ENCODE data around the gene FDXR. TPM values are rescaled to one million over a fixed set of nuclear protein-coding genes. Genes with fewer than 3 reads are reported as not detected.

The FDXR gene
- total RNA-seq, 4 donors from 2014 or later, result 3.6 to 7.8 (median 4.6) TPM

GRCh38 chr17:74836691-74837467 lies 35.9 kb downstream of the FDXR start:
- peaks cover 0 to 46% of the 10 kb centered on the region in 2 donors for H3K36me3 ChIP-seq
- H3K4me1 ChIP-seq, result peaks cover 0 to 22% (median 15%) of the 10 kb centered on the region in 3 donors
- H3K4me3 ChIP-seq, result no peak overlapping the region
- TF ChIP-seq POLR2A (IDR thresholded peaks at IDR 0.05) (no peak), POLR2AphosphoS5 (IDR thresholded peaks at IDR 0.05) (no peak), EP300 (IDR thresholded peaks at IDR 0.05) (no peak)
- TF ChIP-seq, protein P1, sequence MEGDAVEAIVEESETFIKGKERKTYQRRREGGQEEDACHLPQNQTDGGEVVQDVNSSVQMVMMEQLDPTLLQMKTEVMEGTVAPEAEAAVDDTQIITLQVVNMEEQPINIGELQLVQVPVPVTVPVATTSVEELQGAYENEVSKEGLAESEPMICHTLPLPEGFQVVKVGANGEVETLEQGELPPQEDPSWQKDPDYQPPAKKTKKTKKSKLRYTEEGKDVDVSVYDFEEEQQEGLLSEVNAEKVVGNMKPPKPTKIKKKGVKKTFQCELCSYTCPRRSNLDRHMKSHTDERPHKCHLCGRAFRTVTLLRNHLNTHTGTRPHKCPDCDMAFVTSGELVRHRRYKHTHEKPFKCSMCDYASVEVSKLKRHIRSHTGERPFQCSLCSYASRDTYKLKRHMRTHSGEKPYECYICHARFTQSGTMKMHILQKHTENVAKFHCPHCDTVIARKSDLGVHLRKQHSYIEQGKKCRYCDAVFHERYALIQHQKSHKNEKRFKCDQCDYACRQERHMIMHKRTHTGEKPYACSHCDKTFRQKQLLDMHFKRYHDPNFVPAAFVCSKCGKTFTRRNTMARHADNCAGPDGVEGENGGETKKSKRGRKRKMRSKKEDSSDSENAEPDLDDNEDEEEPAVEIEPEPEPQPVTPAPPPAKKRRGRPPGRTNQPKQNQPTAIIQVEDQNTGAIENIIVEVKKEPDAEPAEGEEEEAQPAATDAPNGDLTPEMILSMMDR (IDR thresholded peaks at IDR 0.05), result no peak
- no peak for ATAC-seq
- 84 to 94% methylated on average over 6 of the region's 19 CpGs for WGBS, 2 donors (ENCODE audit: low coverage in 1 of 2)
- H3K9me3 ChIP-seq, result no peaks in the 10 kb centered on the region
- H3K27ac ChIP-seq, result no peak overlapping the region
- H3K27me3 ChIP-seq, result no peaks in the 10 kb centered on the region

DNA sequence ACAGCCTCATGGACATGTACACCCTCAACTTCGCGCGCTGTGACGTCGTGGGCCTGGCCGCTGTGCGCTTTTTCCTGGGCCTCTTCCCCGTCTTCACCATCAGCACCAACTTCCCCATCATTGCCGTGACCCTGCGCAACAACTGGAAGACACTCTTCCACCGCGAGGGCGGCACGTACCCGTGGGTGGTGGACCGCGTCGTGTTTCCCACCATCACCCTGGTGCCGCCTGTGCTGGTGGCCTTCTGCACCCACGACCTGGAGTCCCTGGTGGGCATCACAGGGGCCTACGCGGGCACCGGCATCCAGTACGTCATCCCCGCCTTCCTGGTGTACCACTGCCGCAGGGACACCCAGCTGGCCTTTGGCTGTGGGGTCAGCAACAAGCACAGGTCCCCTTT lies 36.6 kb downstream of the FDXR start:
- WGBS, 2 donors (ENCODE audit: low coverage in 1 of 2), result 87 to 89% methylated on average over 3 to 15 of the region's 26 CpGs
- H3K36me3 ChIP-seq, result peaks cover 0 to 46% of the 10 kb centered on the region in 2 donors
- peaks cover 0 to 15% (median 11%) of the 10 kb centered on the region in 3 donors for H3K4me1 ChIP-seq
- no peak for TF ChIP-seq EP300 (IDR thresholded peaks at IDR 0.05)
- TF ChIP-seq POLR2A (IDR thresholded peaks at IDR 0.05), result no peak
- no peak for TF ChIP-seq POLR2AphosphoS5 (IDR thresholded peaks at IDR 0.05)
- TF ChIP-seq, protein P1 (IDR thresholded peaks at IDR 0.05), result no peak
- no peaks in the 10 kb centered on the region for H3K27me3 ChIP-seq
- no peak overlapping the region for H3K27ac ChIP-seq
- no peak overlapping the region for H3K4me3 ChIP-seq
- no peak for ATAC-seq
- H3K9me3 ChIP-seq, result no peaks in the 10 kb centered on the region

- no peak for TF ChIP-seq POLR2A (IDR thresholded peaks at IDR 0.05)
- TF ChIP-seq POLR2AphosphoS5 (IDR thresholded peaks at IDR 0.05), result no peak
- TF ChIP-seq, protein P1 (IDR thresholded peaks at IDR 0.05), result no peak
- no peak for TF ChIP-seq EP300 (IDR thresholded peaks at IDR 0.05)
- peak; percentile 35 for ATAC-seq
- no peaks in the 10 kb centered on the region for H3K4me1 ChIP-seq
- no peak overlapping the region for H3K4me3 ChIP-seq
- no peaks in the 10 kb centered on the region for H3K9me3 ChIP-seq
- 62 to 76% methylated on average over 3 to 13 of the region's 16 CpGs for WGBS, 2 donors (ENCODE audit: low coverage in 1 of 2)
- no peaks in the 10 kb centered on the region for H3K27me3 ChIP-seq
- peaks cover 0 to 66% of the 10 kb centered on the region in 2 donors for H3K36me3 ChIP-seq
- H3K27ac ChIP-seq, result no peak overlapping the region
Observed at GRCh38 chr17:74833501-74834377, 39.1 kb downstream of the FDXR start.

- Histone ChIP-seq H3K4me3 (no peak overlapping the region), H3K27me3 (no peaks in the 10 kb centered on the region), H3K9me3 (no peaks in the 10 kb centered on the region), H3K27ac (no peak overlapping the region), H3K4me1 (no peaks in the 10 kb centered on the region), H3K36me3 (peaks cover 0 to 52% of the 10 kb centered on the region in 2 donors)
- TF ChIP-seq EP300 (IDR thresholded peaks at IDR 0.05) (no peak), POLR2AphosphoS5 (IDR thresholded peaks at IDR 0.05) (no peak), POLR2A (IDR thresholded peaks at IDR 0.05) (no peak)
- TF ChIP-seq, protein P1 (IDR thresholded peaks at IDR 0.05), result no peak
- no peak for ATAC-seq
- 66% methylated on average over 3 of the region's 9 CpGs; no CpG with 5 or more reads in 1 of the 2 donors for WGBS, 2 donors (ENCODE audit: low coverage in 1 of 2)
Observed at GRCh38 chr17:74832421-74832820, 40.4 kb downstream of the FDXR start.
